GM13977 (cell line): Measurements from ENCODE around the gene LRRC43.

Source experiments
- DNase-seq: peaks from one replicate; pipeline ENCODE4 v3.0.0; 2012; ENCODE audit warnings: low spot score
- in situ Hi-C: fragments of 300-500 bp; cut with MboI; formaldehyde crosslinking; loops from one replicate; pipeline ENCODE4 v1.12.0; 2022; ENCODE audit warnings: low sequenced_read_pairs, low pct_unique_long_range_greater_than_20kb, mixed read lengths, inconsistent platforms; ENCODE audit not compliant: unreplicated experiment
- TF ChIP-seq, protein P1 (sequence below): IDR thresholded peaks from 2 replicates; pipeline ENCODE4 v1.5.1; 2012; ENCODE audit warnings: mild to moderate bottlenecking, control low read depth; ENCODE audit not compliant: insufficient read depth; ENCODE audit errors: extremely low read depth, missing control alignments

Gene LRRC43

DNA sequence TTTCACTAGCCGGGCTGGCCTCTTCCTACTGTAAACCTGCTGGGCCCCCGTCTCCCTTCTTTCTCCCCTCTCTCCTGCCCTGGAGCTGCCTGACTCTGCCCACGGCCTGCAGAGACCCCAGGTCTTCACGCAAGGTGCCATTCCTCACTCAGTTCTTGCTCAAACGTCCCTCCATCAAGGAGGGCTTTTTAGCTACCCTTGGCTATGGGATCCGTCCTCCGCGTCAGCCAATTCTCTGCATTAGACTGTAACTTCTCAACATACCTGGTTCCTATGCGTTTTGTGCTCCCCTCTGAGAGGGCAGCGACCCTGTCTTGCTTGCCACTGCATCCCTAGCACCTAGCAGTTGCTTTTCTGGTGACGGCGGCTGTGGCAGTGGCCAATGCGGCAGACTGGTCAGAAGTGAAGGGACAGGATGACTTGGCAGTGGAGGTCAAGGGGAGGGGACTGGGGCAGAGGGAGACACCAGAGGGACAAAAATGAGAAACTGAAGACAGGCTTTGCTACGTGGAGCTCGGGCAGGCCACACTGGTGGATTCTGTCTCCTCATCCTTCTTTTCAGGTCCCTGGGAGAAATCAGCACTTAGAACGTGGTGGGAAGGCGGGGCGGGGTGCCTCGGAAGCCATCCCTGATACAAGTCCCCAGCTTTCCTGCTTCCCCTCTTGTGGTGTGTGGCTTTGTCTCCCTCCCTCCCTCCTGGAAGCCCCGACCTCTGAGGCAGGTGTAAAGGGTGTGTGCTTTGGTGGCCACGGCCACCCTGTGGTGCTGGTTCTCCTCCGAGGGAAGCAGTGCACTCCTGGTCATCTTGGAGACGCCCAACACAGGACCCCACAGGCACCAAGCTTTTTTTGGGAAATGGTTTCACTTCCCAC lies 22.4 kb downstream of the LRRC43 start:
- in situ Hi-C loops, result no loop called here
- TF ChIP-seq, protein P1, sequence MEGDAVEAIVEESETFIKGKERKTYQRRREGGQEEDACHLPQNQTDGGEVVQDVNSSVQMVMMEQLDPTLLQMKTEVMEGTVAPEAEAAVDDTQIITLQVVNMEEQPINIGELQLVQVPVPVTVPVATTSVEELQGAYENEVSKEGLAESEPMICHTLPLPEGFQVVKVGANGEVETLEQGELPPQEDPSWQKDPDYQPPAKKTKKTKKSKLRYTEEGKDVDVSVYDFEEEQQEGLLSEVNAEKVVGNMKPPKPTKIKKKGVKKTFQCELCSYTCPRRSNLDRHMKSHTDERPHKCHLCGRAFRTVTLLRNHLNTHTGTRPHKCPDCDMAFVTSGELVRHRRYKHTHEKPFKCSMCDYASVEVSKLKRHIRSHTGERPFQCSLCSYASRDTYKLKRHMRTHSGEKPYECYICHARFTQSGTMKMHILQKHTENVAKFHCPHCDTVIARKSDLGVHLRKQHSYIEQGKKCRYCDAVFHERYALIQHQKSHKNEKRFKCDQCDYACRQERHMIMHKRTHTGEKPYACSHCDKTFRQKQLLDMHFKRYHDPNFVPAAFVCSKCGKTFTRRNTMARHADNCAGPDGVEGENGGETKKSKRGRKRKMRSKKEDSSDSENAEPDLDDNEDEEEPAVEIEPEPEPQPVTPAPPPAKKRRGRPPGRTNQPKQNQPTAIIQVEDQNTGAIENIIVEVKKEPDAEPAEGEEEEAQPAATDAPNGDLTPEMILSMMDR, result no peak

DNA sequence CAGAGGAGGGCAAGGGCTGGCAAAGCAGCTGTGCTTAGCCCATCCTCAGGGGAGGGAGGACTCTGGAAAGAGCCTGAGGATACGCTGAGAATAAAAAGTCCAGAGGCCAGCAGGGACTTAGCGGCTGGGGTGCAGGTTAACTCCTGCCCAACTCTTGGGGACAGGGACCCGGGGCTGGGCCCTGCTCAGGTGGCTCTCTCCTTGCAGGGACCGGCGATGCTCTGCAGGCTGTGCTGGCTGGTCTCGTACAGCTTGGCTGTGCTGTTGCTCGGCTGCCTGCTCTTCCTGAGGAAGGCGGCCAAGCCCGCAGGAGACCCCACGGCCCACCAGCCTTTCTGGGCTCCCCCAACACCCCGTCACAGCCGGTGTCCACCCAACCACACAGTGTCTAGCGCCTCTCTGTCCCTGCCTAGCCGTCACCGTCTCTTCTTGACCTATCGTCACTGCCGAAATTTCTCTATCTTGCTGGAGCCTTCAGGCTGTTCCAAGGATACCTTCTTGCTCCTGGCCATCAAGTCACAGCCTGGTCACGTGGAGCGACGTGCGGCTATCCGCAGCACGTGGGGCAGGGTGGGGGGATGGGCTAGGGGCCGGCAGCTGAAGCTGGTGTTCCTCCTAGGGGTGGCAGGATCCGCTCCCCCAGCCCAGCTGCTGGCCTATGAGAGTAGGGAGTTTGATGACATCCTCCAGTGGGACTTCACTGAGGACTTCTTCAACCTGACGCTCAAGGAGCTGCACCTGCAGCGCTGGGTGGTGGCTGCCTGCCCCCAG lies 23.4 kb downstream of the LRRC43 start:
- DNase-seq, result no peak
- in situ Hi-C loops, result no loop called here
- TF ChIP-seq, protein P1, result no peak

More for the DNA sequence above, 22.4 kb downstream of the LRRC43 start:
- no peak for DNase-seq

DNA sequence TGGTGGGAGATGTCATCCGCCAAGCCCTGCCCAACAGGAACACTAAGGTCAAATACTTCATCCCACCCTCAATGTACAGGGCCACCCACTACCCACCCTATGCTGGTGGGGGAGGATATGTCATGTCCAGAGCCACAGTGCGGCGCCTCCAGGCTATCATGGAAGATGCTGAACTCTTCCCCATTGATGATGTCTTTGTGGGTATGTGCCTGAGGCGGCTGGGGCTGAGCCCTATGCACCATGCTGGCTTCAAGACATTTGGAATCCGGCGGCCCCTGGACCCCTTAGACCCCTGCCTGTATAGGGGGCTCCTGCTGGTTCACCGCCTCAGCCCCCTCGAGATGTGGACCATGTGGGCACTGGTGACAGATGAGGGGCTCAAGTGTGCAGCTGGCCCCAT lies 24.1 kb downstream of the LRRC43 start:
- TF ChIP-seq, protein P1, result no peak
- in situ Hi-C loops, result no loop called here
- no peak for DNase-seq

DNA sequence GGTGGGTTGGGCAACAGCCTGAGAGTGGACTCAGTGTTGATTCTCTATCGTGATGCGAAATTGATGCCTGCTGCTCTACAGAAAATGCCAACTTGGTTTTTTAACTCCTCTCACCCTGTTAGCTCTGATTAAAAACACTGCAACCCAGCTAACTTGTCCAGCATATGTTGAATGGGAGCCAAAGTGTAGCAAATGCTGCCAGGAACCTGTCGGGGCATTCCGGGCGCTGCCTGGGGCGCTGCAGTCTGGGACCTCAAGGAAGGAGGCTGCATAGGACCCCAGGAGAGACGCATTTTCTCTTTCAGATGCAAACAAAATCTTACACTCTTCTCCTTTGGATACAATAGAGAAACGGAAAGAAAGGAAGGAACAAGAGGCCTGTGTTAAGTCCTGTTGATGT lies 24.5 kb downstream of the LRRC43 start:
- in situ Hi-C loops, result no loop called here
- TF ChIP-seq, protein P1, result no peak
- no peak for DNase-seq

DNA sequence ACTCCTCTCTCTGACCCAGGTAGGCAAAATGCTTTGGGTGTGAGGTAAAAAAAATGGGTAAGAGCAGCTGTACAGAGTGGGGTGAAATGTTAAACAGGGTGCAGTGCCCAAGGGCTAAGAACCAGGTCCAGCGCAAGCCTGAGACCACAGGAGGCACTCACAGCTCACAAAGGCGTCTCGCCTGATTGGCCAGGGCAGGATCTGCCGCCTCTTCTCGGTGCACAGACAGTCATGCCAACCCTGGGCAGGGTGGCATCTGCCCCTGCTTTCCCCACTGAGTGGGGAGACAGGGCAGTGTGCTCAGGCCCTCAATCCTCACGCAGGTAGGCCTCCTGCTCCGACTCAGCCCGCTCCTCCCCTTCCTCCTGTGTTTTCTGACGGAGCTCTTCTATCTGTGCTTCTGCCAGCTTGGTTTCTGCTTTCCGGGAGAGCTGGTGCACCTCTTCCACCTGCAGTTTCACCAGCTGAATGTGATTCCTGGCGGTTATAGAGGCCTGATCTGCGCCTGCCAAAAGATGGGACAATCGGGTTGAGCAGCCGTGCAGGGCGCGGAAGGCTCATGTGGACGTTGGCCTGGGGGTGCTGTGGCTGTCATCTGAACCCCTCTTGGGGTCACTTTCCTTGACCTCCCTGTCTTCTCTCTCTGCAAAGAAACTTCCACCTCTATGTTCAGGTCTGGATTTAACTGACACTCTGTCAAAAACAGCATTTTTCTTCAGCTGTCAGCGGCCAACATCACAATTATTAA lies 25.3 kb downstream of the LRRC43 start:
- DNase-seq, result no peak
- TF ChIP-seq, protein P1, result no peak
- in situ Hi-C loops, result no loop called here

DNA sequence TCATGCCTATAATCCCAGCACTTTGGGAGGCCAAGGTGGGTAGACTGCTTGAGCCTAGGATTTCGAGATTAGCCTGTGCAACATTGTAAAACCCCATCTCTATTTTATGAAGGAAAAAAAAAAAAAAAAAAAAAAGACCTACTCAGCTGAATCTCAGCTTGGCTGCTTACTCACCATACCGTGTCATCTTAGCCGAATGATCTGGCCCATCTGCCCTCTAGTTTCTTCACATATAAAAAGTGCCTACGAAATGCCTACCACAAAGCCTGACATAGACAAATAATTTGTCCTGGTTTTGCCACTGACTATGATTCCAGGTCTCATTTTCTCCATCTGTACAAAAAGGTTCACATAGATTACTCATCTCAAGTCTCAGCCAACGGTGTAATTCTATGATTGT lies 32.8 kb downstream of the LRRC43 start:
- in situ Hi-C loops, result no loop called here
- DNase-seq, result no peak
- TF ChIP-seq, protein P1, result no peak
